Stimulated activated CD4-positive, alpha-beta T cell treated with anti-CD3 and anti-CD28 coated beads, Interleukin-15, amount 100 ng/mL, for 48 hours (primary cell): Measurements from ENCODE around the gene PIMREG.

ENCODE experiments used
- DNase-seq, 2 donors: peaks; one replicate each; pipeline ENCODE4 v3.0.0-alpha.2; 2020; ENCODE audit warnings: low read depth in 2 of 2

Gene PIMREG, protein sequence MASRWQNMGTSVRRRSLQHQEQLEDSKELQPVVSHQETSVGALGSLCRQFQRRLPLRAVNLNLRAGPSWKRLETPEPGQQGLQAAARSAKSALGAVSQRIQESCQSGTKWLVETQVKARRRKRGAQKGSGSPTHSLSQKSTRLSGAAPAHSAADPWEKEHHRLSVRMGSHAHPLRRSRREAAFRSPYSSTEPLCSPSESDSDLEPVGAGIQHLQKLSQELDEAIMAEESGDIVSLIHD

DNA sequence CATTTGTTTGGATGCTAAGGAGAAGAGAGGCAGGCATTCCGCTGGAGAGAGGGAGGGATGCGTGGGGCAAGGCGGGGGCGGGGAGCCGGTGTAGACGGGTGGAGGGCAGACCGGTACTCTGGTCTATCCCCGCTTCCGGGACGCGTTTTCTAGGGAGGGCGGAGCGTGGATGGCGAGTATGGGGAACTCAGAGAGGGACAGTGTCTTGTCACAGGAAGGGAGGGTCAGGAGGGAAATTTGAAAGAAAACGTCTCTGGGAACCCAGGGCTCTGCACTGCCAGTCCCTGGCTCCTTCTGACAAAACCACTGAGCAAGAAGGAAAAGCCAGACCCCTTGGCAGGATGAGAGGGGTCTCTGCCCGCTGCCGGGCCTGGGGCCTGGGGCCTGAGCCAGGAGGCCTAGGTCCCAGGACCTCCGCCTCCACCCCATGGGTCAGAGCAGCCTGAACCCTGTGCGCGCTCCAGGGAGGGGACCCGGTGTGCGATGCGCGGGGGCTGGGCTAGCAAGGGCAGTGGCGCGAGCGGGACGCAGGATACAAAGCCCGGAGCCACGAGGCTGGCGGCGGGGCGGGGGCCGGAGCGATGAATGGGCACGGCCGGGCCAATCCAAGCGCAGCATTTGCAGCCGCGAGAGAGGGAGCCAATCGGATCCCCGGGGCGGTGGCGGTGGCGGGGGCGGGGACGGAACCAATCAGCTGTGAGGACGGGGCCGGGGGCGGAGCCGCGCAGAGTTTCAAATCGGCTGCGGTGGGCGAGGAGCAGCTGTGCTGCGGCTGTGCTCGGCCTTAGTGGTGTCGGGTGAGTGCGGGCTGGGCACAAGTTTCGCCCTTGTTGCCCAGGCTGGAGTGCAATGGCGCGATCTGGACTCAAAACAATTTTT is at the start of gene PIMREG:
Gene PIMREG (plus strand): TSS at position 764 of the 879 bp plus-strand sequence. CDS start 656 bp downstream, outside the sequence.
- DNase-seq: peak; percentile 91 to 96

DNA sequence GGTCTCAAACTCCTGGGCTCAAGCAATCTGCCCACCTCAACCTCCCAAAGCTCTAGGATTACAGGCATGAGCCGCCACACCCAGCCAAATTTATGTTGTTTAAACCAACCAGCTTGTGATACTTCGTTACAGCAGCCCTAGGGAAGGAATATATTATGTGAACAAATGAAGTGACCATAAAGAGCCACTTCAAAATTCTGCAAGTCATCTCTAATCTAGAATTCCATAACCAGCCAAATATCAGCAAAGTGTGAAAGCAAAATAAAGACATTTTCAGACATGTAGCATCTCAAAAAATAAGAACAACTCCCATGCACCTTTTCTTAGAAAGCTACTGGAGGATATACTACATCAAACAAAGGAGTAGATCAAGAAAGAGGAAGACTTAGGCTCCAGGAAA is 45.3 kb upstream of the PIMREG start:
- no peak for DNase-seq

DNA sequence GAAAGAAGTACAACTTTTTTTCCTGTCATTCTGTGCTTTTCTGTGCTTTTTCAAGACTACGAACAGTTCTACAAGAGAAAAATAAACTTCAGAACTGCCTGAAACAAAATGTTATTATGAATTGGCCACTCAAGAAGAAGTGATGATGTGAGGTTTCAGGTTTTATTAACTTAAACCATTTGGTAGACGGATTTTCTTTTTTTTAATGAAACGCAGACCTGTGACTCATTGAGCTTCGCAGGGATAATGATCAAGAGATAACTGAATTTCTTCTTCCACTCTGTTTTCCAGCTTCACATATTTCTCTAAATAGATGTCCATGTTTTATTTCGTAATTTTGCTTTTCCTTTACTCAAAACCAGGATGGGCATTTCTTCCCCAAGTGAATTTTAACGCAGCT is 42.0 kb upstream of the PIMREG start:
- DNase-seq: no peak

DNA sequence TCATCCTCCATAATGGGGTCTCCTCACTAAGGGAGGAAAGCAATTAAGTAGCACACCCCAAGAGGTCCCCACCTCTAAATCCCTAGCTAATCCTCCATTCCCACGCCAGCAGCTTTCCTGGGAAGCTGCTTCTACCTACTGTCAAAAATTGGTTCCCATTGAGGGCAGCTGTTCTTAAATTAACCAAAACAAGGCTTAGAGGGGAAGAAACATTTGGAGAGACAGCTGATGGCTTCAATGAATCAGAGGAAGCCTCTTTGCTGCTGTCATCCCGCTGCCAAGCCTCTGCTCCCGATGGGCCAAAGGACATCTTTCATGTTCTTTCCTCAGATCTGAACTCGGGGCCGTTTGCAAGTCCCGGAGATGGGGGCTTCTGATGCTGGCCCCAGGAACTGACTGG is 36.0 kb upstream of the PIMREG start:
- no peak for DNase-seq

DNA sequence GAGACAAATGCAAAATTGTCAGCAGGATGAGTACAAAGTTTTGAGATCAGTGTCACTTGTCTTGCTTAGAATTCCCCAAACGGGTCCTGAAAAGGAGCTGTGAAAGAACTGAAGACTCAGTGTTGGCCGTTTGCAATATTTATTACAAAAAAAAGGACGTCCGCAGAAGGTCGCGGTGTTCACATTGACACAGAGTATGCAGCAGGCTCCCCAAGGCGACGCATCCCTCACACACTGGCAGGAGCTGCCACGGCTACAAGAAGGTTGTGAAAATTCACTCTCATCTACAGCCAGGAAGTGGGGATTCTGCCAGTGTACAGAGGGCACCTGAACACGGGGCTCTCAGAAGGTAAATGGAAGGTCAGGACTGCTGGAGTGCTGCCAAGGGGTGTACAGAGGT is 35.5 kb upstream of the PIMREG start:
- no peak for DNase-seq

DNA sequence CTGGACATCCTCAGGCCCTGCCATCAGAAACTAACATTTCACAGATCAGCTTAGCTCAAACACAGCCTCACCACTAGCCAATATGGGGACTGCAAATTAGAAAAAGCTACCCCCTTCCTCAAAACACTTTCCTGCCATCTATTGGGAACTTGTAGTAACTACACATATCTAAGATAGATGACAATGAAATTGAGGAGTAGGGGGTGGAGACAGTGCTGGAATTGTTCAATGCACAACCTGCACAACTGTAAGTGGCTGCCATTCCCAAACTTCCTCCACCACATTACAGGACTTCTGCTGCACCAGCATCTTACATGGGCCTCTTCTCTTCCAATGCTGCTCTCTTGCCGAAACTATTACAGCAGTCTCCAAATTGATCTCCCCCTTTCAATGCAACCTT is 31.2 kb upstream of the PIMREG start:
- no peak for DNase-seq

DNA sequence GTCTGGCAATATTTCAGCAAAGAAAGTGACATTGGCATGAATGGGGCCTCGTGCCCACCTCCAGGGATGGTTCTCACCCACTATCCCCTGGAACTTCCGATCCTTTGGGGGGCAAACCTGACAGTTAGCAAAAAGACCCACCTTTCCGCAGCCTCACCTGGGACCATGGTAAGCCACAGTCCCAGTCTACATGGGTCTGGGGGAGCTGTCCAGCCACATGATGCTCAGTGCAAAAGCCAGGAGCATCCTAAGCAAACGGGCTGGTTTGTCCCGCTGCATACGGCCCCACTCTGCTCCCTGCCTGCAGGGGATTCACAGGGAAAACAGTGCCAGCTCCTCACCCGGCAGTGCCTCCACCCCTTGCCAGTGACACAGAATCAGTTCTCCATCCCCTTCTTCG is 28.6 kb upstream of the PIMREG start:
- DNase-seq: no peak

DNA sequence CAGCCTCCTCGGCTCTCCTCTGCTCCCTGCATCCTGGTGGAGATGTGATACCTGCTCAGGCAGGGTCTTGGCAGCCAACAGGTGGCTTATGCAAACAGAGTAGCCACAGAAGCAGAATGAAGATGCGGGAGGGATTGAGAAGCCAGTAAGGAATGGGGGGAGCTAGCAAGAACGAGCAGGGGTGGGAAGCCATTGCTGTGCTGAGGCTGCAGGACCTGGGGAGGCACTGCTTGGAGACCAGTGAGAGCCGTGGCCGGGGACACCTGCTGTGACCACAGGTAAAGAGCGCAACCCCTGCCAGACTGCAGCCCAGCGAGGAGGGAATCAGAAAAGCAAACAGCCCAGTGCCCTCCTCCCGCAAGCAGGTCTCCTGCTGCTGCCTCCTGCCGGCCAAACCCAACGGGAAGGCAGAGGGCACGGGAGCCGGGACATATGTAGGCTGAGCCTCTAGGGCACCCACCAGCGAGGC is 24.0 kb upstream of the PIMREG start:
- no peak for DNase-seq

DNA sequence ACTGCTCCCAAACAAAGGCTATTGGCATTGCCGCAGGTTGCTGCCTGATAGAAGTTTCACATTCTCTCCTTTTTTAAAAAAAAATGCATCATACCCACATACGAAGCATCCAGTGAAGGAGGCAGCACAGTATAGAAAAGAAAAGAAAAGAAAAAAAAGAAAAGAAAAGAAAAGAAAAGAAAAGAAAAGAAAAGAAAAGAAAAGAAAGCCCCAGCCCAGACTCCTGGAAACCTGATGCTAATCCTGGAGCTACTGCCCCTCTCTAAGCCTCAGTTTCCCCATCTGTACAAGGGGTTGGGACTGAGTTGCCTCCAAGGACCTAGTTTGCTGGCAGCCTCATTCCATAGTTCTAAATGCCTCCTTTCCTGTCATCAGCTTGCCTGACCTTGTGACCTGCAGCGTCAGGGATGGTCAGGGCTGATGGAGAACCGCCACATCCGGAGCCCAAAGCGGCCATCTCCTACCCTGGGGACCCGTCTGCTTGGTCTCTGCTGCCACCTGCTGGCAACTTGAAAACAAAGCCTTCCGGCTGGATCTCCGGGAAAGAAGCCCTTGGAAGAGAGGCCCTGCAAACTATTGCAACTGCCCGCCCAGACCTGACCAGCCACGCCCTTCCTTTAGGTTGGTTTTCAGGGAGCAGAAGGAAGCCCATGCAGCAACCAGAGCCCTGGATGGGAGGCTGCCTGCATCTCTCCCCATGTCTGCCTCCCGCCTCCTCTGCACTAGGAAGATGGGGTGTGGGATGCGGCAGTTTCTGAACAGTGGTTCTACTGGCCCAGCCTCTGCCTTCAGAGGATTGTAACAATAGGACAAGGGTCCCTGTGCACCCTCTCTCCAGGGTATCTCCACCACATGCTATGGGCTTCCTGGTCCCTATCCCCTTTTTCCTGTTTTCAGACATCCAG is 22.3 kb upstream of the PIMREG start:
- DNase-seq: peak; percentile 45 to 55

DNA sequence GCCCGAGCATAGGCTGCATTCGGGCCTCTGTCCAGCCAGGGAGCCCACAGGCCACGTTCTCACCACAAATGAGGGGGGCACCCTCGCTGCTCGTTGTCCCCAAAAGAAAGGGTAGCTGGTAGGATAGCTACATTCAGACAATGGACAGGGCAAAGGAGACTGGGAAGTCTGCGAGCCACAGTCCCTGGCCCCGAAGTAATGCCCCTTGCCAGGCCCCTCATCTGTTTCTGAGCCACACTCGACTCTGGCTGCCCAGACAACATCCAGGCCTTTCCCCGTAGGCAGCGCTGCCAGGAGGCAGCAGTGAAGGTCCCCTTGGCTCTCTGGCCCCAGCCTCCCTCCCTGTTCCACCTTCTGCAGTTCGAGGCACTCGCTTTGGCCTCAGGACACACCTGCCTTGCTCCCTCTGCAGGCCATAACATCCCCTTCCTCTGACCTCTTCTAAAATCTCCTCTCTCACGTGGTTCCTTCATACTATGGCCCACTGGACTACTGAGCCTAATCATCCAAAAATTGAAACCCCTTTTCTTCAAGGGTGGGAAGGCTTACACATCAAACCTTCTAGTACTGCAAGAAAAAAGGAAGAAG is 21.5 kb upstream of the PIMREG start:
- DNase-seq: no peak

DNA sequence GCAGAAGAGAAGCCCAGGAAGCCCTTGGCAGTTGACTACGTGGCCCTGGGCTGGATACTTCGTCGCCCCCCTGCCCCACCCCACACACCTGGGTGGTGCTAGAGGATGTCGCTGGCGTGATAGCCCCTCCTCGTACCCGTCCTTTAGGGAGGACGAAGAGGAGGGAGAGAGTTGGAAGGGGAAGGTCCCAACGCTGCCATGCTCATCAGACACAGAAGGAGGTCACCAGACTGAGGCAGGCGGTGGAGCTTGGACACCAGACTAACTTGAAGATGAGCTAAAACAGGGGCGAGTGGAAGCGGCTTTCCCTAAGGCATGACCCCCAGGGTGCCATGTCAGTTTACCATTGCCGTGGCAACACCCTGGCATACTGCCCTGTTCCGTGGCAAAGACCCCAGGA is 20.3 kb upstream of the PIMREG start:
- DNase-seq: no peak

DNA sequence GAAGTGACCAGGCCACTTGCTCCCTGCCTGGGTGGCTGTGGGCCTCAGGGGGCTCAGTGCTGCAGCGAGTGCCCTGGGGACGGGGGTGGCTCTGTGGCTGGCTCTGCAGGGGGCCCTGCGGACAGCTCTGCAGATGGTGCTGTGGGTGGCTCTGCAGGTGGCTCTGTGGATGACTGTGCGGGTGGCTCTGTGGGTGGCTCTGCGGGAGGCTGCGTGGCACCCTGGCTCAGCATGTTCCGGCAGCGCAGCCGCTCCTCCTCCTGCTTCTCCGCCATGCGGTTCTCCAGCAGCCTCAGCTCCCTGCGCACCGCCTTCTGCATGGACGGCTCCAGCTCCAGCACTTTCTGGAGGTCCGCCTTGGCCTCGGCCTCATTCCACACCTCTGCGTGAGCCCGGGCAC is 18.8 kb upstream of the PIMREG start:
- DNase-seq: no peak

DNA sequence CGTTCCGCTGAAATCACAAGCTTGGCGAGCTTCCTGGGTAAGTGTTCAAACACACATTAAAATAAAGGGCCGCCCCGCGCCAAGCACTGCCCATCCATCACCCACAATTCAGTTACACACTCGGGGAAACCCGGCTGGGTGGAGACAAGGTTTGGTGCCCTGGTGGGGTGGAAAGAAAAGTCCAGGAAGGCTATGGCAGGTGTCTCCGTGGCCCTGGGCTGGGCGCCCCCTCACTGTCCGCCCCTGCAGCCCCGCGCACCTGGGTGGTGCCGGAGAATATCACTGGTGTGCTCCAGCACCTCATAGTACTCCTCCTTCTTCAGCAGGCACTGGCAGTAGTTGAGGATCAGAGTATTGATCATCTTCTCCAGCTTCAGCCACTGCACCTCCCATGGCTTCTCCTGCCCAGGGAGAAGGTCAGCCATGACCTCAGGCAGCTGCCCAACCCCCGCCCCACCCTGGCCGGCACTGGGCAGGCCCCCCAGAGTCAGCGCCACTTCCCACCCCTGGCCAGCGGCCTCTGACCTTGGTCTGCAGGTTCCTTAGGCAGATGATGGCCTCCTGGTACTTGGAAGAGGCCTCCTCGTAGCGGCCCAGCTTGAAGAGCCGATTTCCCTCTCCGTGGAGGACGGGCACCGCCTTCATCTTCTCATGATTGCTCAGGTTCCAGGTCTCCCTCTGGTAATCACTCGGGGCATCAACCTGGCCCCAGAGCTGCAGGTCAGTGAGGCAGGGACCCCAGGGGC is 17.7 kb upstream of the PIMREG start:
- no peak for DNase-seq

DNA sequence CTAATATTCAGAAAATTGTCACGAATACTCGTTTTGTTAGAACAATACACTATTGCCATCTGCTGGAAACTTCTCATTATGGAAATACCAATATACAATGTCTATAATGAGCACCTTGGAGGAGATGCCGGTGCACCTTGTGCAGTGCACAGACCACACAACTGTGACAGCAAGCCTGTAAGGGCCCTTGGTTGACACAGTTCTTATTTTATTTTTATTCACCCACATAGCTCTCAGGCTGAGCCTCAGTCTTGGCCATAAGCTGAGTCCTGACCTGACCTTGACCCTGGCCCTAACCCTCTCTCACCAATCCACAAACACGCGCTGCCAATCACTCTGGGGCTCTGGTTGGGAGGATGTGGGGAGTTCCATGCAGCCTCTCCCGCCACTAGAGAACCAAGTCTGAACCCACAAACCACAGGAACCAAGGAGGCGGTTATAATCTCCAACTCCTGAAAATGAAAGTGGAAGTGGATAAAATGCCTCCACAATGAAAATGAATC is 16.9 kb upstream of the PIMREG start:
- peak; percentile 19 to 24 for DNase-seq

DNA sequence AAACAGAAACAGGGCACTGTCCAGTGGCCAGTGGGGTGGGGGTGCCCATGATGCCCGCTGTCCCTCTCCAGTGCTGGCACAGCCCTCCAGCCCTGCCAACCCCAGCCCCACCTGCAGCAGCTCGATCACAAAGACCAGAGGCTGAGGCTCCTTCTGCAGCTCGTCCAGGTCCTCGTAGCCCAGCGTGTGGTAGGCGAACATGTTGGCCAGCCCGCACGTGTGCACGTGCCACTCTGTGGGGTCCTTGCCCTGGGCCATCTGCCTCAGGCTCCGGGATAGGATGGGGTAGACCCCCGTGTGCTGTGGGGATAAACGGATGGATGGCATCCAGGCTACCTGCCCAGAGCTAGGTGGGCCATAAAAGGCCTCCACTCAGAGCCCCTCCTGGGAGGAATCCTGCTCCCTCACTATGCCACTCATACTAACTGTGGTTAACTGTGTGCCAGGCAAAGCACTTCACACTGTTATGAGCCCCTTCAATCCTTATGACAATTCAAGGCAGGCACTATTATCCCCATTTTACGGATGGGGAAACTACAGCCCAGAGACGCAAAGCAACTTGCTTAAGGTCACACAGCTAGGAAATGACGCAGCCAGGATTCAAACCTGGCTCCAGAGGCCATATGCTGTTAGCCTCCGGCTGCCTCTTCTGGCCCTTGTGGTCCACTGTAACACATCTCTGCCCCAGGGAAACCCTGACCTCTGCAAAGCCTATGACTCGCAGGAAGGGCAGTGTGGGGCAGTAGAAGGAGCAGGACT is 15.9 kb upstream of the PIMREG start:
- DNase-seq: no peak

DNA sequence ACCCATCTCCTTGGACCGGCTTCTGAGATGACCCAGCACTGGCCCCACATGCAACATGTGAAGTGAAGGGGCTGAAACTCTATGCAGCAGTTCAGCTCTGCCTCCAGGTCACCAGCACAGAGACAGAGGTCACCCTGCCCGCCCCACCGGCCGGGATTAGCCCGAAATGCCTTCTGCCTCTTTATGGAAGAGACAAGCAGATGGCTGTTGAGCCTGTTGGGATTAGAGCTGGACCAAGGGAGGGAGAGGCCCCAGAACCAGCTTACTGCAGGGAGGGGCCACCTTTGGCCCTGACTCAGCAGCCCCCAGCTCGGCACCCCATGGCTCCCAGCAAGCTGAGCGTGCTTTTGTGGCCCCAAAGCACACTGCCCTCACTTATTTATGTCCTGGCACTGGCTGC is 15.0 kb upstream of the PIMREG start:
- no peak for DNase-seq

DNA sequence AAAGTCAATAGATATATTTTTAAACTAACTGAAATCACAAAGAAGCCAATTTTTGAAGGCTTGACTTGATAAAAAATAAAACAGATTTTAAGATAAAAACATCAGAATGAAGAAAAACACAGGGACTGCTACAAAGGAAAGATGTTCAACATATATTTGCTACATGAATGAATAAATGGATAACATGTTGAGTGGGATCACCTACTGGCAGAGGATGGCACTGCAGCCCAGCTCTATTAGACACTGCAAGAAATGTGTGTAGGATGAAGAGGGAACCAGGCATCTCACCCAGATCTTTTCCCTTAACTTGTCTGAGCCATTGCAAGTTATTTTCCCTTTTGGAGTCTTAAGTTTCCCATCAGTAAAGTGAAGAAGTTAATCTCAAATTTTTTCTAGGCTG is 13.5 kb upstream of the PIMREG start:
- no peak for DNase-seq

DNA sequence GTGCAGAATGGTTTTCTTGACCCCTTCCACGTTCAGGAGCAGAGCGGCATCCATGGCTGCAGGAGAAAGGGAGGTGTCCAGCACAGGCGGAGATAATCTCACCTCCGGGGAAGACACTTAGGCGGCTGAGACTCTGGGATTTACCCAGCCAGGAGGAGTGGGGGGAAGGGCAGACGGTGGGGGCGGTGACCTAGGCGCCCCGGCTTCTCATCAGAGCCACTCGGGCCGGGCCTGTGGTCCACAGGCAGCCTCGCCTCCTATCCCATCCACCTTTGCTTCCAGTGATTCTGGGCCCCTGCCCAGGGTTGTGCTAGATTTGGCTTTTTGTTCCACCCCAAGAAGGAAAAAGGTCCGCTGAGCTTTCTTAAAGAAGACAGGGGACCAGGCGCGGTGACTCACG is 9.2 kb upstream of the PIMREG start, which contains the start of gene AIPL1:
Gene AIPL1 (minus strand): TSS at position 71 of the 400 bp plus-strand sequence. CDS start 17 bp downstream, at position 54.
- no peak for DNase-seq

DNA sequence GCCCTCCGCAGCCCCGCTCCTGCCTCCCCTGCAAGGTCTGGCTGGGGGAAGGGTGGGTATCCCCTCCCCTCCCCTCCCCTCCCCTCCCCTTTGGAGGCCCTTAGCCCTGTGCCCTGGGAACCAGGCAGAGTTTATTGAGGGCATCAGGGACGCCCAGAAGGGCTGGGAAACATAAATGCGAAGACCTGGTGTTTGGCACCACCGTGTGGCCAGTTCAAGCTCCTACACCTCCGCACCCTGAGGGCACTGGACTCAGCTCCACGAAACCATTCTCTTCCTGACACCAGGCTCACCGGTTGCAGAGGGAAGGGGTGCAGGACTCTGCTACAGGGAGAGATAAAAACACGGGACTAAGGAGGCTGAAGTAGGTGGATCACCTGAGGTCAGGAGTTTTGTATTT is 8.3 kb upstream of the PIMREG start:
- DNase-seq: peak; percentile 32 to 49

DNA sequence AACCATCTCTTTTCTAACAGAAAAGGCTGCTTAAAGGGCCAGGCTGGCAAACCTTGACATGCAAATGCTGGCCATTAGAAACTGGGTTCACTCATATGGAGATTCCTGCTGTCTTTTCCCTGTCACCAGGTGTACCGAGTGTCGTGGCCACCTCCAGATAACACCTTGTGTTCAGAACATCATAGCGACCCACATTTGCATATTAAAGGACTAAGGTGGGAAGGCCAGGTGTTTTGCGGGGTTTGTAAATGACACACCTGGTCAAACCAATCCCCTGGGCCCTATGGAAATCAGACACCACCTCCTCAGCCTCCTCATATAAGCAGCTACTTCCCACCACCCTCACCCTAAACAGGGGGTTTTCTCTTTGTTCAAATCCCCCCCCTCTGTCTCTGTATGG is 6.8 kb upstream of the PIMREG start:
- no peak for DNase-seq
